Esophagus muscularis mucosa (tissue), 4 donors: ENCODE measurements around the gene TEAD1.

Experiments
- CTCF ChIP-seq, 3 experiments: fragments of 200-600 bp in 2 of 3; fragments of 450-650 bp in 1 of 3; sonication (generic) in 2 of 3; IDR thresholded peaks; one replicate each; pipeline ENCODE4 v1.5.1; 2017 to 2019; ENCODE audit warnings: antibody characterized with exemption in 3 of 3, mild to moderate bottlenecking in 2 of 3, moderate library complexity in 1 of 3
- EP300 ChIP-seq: sonication (generic); formaldehyde crosslinking; IDR thresholded peaks from one replicate; pipeline ENCODE4 v1.6.1; 2017; ENCODE audit warnings: antibody characterized with exemption
- POLR2A ChIP-seq: fragments of 450-650 bp; IDR thresholded peaks from one replicate; pipeline ENCODE4 v1.6.1; 2017; ENCODE audit warnings: antibody characterized with exemption, moderate library complexity, mild to moderate bottlenecking, low read depth
- POLR2AphosphoS5 ChIP-seq, 2 donors: sonication (generic); formaldehyde crosslinking; IDR thresholded peaks; one replicate each; pipeline ENCODE4 v1.6.1; 2017; ENCODE audit warnings: antibody characterized with exemption in 2 of 2

- TF ChIP-seq CTCF (IDR thresholded peaks at IDR 0.05) = no peak
- no peak for TF ChIP-seq EP300
- TF ChIP-seq POLR2A = no peak
- TF ChIP-seq POLR2AphosphoS5 (IDR thresholded peaks at IDR 0.05) = no peak
Measured at GRCh38 chr11:12679471-12679870, 5.2 kb downstream of the TEAD1 start.
